SK-N-SH treated with all-trans-retinoic acid at 6 μM for 48 hours (cell line): ENCODE results near the gene ZNF653.

ENCODE experiments used
- ARNTL ChIP-seq: fragments of 450-650 bp; formaldehyde crosslinking; IDR thresholded peaks from 2 replicates; pipeline ENCODE4 v1.5.0; 2020; ENCODE audit warnings: low read depth, mild to moderate bottlenecking, moderate library complexity, borderline replicate concordance
- CREB5 ChIP-seq: fragments of 250-450 bp; sonication (Bioruptor Pico); IDR thresholded peaks from 2 replicates; pipeline ENCODE4 v1.5.1; 2020; ENCODE audit warnings: low read depth, mild to moderate bottlenecking, moderate library complexity
- ISL1 ChIP-seq: fragments of 250-450 bp; sonication (Bioruptor Pico); IDR thresholded peaks from 2 replicates; pipeline ENCODE4 v2.1.2; 2022; ENCODE audit warnings: mild to moderate bottlenecking, moderate library complexity
- TSHZ2 ChIP-seq: fragments of 250-450 bp; sonication (Bioruptor Pico); IDR thresholded peaks from 2 replicates; pipeline ENCODE4 v1.5.0; 2020; ENCODE audit warnings: mild to moderate bottlenecking, moderate library complexity
- ZNF565 ChIP-seq: fragments of 450-650 bp; formaldehyde crosslinking; conservative IDR thresholded peaks from 2 replicates; pipeline ENCODE4 v1.5.0; 2020; ENCODE audit warnings: low read depth, mild to moderate bottlenecking, moderate library complexity
- ZNF8 ChIP-seq: fragments of 450-650 bp; formaldehyde crosslinking; IDR thresholded peaks from 2 replicates; pipeline ENCODE4 v1.5.0; 2020; ENCODE audit warnings: mild to moderate bottlenecking, moderate library complexity

GRCh38 chr19:11547929-11548700 is 42.5 kb upstream of the ZNF653 start:
- TF ChIP-seq ZNF565 (CRISPR knock-in tag) (no peak), ZNF8 (CRISPR knock-in tag) (no peak), ISL1 (CRISPR knock-in tag) (no peak), CREB5 (CRISPR knock-in tag) (no peak), ARNTL (CRISPR knock-in tag) (no peak), TSHZ2 (CRISPR knock-in tag) (no peak)
